Kidney tubule cell (primary cell): ENCODE measurements around the gene PSMG3.

Experiments
- DNase-seq: peaks from one replicate; pipeline ENCODE4 v3.0.0-alpha.2; 2018; ENCODE audit warnings: low spot score

The PSMG3 gene

DNA sequence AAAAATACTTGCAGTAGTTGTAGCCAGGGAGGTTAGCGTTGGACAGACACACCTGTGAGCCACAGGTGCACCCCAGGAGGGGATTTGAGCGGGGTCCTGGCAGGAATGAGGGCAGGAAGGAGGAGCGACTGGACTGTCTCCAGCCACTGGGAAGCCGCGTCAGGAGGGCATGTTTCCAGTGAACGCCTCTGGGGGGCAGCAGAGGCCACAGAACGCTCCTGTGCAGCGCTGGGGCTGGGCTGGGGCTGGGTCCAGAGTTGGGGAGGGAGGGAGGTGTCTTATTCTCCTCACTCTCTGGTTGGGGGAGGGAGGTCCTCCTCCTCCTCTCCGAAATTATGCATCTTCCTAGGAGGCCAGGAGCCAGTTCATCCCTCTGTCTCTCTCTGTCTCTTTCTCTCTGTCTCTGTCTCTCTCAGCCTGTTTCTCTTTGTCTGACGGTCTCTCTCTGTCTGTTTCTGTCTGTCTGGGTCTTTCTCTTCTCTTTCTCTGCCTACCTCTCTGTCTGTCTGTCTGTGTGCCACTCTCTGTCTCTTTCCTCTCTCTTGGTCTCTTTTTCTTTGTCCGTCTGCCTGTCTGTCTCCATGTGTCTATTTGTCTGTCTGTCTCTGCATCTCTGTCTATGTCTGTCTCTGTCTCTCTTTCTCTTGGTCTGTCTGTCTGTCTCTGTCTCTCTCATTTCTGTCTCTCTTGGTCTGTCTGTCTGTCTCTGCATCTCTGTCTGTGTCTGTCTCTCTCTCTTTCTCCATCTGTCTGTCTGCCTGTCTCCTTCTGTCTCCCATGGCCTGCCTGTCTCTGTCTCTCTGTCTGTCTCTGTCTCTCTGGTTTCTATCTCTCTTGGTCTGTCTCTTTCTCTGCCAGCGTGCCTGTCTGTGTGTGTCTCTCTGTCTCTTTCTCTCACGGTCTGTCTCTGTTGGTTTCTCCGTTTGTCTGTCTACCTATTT is 9.9 kb upstream of the PSMG3 start:
- DNase-seq: peak; percentile 53

DNA sequence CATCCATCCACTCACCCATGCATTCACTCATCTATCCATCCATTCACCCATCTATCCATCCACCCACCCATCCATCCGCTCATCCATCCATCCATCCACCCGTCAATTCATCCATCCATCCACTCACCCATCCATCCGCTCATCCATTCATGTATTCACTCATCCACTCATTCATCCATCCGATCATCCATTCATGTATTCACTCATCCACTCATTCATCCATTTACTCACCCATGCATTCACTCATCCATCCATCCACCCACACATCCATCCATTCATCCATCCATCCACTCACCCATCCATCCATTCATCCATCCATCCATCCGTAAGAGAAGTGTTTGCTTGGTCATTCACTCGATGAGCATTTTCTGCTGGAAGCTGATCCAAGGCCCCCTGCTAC is 8.7 kb upstream of the PSMG3 start:
- DNase-seq: no peak

DNA sequence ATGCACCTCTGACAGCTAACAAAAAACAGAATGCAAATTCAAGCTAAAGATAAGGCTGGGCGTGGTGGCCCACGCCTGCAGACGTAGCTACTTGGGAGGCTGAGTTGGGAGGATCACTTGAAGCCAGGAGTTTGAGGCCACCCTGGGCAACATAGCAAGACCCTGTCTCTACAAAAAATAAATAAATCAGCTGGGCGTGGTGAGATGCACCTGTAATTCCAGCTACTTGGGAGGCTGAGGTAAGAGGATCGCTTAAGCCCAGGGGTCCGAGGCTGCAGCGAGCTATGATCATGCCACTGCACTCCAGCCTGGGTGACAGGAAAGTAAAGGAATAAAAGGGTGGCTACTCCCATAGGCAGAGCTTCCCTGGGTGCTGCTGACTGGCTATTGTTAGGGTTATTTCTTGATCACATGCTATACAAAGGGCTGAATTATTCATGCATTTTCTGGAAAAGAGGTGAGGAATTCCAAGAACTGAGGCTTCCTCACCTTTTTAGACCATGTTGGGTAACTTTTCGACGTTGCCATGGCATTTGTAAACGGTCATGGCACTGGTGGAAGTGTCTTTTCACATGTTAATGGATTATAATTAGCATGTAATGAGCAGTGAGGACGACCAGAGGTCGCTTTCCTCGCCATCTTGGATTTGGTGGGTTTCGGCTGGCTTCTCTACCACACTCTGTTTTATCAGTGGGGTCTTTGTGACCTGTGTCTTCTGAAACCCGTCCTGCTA is 6.9 kb upstream of the PSMG3 start:
- no peak for DNase-seq

DNA sequence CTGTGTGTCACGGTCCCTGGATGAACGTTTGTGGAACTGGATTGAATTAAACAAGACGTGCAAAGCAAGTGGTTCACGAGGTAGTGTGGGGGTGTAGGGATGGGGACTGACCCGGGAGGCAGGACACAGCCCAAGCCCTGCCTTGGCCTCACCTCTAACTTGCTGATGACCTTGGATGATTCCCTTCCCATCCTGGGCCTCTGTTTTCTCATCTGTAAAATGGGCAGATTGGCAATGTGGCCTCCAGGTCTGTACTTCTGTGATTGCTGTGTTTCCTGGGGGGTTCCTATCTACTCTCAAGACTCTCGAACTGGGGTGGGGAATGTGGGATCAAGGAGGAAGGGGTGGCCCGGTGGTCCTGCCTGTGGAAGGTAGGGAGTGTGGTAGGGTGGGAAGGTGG is 6.0 kb upstream of the PSMG3 start:
- DNase-seq: no peak

DNA sequence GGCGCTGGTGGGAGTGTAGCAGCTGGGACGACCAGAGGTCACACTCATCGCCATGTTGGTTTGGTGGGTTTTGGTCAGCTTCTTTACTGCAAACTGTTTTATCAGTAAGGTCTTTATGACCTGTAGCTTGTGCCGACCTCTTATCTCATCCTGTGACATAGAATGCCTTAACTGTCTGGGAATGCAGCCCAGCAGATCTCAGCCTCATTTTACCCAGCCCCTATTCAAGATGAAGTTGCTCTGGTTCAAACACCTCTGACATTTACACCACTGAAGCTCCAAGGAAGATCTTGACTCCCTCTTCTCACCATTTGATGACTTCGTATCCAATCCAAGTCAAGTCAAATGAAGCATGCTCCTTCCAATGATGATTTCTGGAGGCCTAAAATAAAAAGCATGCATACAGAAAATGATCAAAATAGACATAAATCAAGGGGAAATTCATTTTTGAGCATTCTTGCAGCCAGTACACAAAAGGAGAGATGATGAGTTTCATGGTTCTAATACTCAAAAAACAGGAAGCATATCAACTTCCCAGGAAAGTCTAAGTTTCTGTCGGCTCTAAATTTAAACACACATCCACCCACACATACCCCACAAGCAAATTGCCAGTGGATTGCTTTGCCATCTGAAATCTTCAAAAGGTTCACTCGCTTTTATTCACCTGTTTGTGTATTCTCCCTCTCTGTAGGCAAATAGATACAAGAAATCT is 2.4 kb upstream of the PSMG3 start:
- no peak for DNase-seq

DNA sequence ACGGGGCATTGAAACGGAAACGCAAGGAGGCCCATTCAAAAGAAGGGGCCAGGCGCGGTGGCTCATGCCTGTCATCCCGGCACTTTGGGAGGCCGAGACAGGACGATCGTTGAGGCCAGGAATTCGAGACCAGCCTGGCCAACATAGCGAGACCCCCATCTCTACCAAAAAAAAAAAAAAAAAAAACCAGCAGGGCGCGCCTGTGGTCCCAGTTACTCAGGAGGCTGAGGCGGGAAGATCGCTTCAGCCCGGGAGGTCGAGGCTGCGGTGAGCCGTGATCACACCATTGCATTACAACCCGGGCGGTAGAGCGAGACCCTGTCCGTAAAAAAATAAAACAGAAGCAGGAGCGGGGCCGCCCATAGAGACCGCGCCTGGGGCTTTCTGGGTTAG is 396 bp downstream of the PSMG3 start:
- no peak for DNase-seq

DNA sequence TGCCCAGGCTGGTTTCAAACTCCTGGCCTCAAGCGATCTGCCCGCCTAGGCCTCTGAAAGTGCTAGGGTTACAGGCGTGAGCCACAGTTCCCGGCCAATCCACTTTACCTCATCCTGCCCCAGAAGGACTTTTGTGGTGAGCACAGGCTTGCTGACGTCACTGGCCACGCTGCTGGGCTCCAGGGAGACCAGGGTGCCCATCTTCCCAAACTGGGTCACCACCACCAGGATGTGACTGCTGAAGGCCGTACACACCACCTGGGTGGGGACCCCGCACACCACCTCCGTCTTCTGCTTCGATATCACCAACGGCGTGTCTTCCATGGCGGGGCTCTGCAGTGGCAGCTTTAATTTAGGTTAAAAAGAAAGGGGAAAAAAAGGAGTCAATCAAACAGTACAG is 816 bp downstream of the PSMG3 start:
- peak; percentile 20 for DNase-seq

DNA sequence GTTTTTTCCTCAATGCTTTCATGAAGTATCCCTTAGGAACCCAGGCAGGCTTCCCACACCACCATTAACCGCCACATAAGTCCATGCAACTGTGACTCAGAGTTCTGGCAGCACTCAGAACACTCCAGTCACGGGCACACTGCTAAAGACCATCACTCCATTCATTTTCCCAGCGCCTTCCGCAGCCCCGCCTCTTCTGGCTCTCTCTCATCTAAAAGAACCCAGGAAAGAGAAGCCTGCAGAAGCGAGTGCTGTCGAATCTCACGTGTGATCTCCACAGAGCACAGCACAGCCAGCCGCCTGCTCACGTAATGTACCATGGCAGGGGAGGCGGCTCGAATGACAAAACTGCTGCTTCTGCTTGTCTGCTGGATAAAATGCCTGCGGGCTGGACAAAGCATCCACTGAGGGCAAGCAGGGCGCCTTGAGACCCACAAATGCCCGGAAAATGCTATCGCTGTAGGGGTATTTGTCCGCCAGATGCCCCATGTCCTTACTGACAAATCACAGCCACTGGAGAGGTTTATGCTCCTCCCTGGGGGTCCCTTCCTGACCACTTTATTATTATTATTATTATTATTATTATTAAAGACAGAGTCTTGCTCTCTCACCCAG is 1.8 kb downstream of the PSMG3 start:
- DNase-seq: peak; percentile 83

DNA sequence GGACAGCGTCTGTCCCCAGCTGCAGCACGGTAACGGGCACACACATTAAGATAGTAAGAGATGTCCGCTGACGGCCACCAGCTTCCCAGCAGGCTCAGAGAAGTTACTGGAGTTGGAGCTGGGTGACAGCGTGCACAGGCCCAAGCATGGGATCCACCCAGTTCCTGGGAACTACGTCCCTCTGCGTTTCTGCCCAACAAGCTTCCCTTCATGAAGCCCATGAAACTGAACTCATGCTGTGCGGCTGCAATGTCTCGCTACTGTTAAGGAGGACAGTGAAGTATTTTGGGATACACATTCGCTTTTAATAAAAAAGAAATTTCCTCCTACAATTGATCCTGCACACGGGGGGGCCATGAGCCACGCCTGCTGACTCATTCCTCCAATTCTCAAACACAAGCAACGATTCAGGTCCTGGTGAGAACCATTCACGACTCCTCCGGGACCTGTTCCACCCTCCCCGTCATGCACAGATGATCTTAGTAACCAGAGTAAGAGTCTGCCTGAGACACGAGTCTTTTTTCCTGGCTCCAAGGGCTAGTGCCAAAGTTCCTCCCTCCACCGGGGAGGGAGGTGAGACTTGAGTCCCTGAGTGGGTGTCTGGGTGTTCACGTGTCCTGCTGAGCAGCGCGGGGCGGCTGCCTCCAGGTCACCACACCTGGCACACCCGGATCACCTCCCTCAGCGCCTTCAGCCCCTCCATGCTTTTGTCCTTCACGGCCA is 2.6 kb downstream of the PSMG3 start:
- peak; percentile 91 for DNase-seq

DNA sequence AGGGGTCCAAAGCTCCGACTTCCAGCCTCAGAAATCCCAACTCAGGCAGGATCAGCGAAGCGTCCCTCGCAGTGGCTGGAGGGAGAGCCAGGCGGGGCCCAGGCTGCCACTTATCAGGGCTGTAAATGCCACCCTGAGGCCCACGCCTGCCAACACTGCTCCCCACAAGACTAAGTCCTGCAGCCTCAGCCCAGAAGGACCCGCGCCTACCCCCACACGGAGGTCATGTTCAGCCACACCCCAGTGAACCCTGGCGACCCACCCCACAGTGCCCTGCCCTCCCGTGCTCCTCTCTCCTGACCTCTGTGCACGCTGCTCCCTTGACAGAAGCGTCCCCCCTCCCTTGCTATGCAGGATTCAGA is 3.2 kb downstream of the PSMG3 start:
- DNase-seq: no peak

DNA sequence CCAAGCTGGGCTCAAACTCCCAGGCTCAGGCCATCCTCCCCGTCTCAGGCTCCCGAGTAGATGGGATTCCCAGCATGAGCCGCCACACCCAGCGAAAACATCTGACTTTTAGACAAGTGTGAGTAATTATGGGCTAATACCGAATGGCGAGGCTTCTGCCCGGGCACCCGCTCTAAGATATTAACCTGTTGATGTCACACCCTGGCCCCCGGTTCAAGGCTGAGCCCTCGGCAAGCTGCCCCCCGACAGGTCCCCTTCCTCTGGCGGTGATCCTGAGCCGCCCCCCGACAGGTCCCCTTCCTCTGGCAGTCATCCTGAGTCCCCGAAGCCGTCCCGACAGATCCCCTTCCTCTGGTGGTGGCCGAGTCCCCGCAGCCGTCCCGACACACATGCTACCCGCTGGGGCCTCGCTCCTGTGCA is 5.2 kb downstream of the PSMG3 start:
- DNase-seq: no peak

DNA sequence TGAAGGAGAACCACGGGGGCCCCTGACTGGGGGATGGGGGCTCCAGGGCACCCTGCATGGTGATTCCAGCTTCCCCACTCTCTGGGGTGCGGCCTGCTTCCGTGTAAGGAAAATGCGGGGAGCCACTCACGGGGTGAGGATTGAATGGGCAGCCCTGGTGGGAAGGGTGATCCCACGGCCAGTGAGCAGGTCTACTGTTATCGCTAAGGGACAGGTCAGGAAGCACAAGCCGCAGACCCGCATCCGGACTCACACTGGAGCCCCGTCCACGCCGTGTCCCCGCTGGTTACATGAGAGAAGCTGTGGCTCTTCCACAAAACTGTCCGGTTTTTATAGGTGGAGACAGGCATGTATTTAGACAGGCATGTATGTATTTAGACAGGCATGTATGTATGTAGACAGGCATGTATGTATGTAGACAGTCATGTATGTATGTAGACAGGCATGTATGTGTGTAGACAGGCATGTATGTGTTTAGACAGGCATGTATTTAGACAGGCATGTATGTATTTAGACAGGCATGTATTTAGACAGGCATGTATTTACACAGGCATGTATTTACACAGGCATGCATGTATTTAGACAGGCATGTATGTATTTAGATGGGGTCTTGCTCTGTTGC is 5.7 kb downstream of the PSMG3 start:
- no peak for DNase-seq

DNA sequence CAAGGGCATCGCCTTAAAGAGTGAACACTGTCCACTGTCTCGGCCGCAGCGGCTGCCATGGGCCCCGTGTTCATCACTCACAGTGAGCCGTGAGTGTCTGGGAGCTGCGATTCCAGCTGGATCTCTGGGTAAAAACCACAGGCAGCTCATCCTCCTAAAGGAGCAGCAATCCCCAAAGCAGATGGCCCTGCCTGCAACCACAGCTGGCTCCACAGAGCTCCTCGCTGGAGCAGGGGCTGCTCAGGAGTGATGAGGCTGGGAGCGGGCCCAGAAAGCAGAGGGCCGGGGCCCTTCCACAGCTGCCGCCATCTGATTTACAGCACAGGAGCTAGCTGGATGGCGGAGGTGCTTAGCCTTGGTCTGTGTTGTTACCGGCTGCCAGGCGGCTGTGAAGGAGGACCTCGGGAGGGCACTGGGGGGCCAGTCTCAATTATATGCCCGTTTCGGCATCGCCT is 7.2 kb downstream of the PSMG3 start:
- DNase-seq: no peak

DNA sequence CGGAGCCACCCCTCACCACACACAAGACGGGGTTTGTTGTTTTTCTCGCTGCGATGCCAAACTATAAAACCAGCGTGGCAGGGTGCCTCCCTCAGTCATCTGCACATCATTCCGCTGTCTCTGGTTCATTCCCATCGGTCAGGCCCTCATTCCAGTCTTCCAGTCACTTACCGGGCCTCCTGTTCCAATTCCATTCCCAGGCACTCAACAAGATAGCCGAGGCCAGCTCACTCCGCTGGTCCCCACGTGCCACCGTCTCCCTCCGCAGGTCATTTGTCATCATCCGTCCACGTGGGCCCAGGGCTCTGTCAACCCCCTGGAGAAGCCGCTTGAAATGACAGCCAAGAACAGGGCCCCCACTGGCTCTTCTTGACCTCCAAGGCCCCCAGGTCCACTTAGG is 7.7 kb downstream of the PSMG3 start:
- no peak for DNase-seq

DNA sequence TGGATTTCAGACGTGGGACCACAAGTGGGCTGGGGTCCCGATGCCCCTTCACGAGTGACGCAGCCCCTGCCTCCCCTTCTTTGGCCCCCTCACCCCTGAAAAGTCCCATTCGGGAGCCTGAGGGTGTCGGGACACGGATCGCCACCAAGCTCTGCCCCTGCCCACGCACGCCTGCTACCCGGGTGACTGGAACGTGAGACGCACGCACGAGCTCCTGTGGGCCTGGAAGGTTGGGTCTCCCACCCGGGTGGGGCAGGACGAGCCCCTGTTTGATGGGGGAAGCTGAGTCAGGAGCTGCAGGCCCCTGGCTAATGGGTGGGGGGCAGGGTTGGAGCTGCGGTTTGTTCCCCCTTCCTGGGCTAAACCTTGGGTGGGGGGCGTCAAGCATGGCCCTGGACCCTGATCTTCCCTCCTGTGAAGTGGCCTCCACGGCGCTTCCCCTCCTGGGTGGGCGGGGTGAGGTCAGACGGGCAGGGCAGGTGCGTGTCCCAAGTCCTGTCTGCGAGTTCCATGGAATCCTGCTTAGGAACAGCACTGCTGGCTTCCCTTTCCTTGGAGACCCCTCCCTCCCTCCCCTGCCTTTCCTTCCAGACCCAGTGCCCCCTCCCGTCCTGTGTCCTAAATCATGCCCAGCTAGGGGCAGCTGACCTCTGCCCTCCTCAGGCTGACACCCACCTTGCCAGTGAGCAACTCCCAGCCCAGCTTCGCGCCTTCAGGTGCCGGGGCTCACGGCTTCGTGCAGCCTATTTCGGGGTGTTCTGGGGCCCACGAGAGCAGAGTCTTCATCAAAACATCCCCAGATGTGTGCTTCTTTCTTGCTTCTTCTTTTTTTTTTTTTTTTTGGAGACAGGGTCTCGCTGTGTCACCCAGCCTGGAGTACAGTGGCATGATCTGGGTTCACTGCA is 8.5 kb downstream of the PSMG3 start:
- no peak for DNase-seq

DNA sequence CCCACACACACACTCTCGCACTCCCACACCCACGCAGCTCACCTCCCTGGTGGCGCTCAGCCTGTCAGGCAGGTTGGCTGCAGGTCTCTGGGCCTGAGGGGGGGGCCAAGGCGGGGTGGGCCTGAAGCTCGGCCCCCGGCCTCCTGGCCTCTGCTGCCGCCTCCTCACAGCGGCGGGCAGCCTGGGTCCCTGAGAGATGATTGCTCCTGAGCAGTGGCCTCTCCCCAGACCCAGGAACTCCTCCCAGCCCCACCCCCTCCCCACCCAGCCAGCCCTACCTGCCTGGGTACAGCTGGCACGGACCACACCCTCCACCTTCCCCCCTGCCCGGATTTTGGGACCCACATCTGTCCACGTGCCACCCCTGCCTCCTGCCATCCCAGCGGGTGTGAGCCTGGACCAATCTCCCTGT is 9.2 kb downstream of the PSMG3 start:
- no peak for DNase-seq

DNA sequence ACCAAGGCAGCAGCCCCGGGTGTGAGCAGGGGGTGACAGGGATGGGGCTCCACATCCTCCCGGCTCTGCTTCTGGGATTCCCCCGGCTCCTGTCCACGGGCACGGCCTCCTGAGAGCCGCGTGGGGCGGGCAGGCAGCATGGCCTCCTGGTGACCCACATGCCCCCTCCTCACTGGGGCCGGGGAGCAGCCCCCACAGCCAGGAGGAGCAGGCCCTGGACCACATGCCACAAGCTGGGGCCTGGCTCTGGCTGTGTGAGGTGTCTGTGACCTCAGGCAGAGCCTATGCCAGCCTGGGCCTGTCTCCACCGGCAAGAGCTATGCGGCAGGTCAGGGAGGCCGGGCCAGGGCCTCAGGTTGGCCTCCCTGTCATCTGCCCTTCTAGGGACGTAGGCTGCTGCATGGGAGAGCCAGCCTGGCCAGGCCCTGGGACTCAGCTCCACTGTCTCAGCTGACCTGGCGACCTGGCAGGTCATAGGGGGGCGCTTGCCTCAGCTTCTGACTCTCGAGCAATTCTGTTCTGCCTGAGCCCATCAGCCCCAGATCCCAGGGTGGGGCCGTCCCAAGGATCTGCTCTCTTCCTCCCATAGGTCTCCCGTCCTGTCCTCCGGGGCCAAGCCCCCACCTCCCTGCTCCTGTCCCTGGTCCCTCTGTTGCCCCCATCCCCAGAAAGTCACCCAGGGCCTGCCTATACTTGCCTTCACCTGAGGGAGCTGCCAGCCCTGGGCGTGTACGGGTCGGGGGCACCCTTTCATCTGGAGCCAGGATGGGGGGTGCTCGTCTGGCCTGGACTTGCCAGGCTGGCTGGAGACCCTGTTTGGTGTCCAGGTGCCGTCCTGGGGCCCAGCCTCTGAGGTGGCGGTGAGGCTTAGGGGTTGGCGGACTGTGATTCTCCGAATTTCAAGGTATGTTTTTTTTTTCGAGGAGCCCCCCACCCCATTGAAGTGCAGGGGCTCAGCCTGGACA is 9.9 kb downstream of the PSMG3 start:
- DNase-seq: no peak

DNA sequence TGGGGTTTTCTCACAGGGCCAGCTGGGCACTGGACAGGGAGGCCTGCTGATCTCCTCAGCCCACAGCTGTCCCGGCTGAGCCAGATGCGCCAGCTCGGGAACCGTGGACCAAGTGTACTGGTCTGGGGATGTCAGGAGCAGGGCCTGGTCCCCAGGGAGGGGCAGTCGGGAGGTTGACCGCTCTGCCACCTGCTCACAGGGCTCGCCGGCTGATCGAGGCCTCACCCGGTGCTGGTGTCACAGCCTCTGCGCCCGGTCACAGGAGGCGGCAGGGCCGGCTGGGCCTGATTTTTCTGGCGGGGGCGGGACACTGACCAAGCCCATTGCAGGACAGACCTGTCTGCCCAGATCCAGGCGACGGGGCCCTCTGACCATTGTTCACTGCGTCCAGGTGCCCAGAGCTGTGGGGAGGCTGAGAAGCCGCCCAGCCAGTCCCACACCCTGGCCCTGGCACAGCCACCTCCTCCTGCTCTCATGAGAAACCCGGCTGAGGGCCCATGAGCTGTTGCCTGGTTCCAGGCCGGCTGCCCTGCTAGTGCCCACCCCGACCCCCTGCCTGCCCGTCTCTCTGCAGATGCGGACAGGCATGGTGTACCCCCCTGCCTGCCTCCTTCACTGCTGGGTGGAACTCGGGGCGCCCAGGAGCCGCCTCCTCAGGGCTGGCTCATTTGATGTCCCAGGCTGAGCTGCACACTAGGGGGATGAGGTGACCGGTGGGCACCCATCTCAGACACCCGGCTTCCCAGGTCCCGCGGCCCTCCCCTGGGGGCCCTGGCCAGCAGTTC is 10.8 kb downstream of the PSMG3 start:
- DNase-seq: no peak
